Right lobe of liver (tissue), 4 donors: ENCODE data around the gene PIAS1.

Experiments
- POLR2A ChIP-seq: fragments of 450-650 bp; IDR thresholded peaks from one replicate; pipeline ENCODE4 v1.6.1; 2017; ENCODE audit warnings: antibody characterized with exemption, mild to moderate bottlenecking
- TF ChIP-seq, protein P1 (sequence below), 4 donors: fragments of 200-600 bp in 3 of 4; fragments of 450-650 bp in 1 of 4; IDR thresholded peaks; one replicate each; pipeline versions ENCODE4 v1.5.1 to v1.8.0; 2016 to 2022; ENCODE audit warnings: antibody characterized with exemption in 4 of 4, mild to moderate bottlenecking in 2 of 4
- donor health status: DM: no; HTN: no; CAD: no.
- donor health status: DM: no; HTN: no; CAD: no.
- donor health status: DM: no; HTN: yes; CAD: no.

DNA sequence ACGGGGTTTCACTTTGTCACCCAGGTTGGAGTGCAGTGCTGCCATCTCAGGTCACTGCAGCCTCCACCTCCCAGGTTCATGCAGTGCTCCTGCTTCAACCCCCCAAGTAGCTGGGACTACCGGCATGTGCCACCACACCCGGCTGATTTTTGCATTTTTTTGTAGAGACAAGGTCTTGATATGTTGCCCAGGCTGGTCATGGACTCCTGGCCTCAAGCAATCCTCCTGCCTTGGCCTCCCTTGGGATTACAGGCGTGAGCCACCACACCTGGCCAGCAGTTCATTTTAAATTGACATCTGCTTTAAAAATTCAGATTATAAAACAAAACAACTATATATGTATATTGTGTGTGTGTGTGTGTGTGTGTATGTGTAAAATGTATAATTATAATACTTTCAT lies 112.7 kb downstream of the PIAS1 start:
- TF ChIP-seq, protein P1, sequence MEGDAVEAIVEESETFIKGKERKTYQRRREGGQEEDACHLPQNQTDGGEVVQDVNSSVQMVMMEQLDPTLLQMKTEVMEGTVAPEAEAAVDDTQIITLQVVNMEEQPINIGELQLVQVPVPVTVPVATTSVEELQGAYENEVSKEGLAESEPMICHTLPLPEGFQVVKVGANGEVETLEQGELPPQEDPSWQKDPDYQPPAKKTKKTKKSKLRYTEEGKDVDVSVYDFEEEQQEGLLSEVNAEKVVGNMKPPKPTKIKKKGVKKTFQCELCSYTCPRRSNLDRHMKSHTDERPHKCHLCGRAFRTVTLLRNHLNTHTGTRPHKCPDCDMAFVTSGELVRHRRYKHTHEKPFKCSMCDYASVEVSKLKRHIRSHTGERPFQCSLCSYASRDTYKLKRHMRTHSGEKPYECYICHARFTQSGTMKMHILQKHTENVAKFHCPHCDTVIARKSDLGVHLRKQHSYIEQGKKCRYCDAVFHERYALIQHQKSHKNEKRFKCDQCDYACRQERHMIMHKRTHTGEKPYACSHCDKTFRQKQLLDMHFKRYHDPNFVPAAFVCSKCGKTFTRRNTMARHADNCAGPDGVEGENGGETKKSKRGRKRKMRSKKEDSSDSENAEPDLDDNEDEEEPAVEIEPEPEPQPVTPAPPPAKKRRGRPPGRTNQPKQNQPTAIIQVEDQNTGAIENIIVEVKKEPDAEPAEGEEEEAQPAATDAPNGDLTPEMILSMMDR (IDR thresholded peaks at IDR 0.05) = no peak
- no peak for TF ChIP-seq POLR2A
